ENCODE results near the gene NID2. TPM values are rescaled to one million over a fixed set of nuclear protein-coding genes. Genes with fewer than 3 reads are reported as not detected.

The NID2 gene
- total and polyA plus RNA-seq, 2 of the 4 experiments (the other 2 are of a cell fraction), result 101 to 303 TPM

- 92% methylated on average over 1 of the region's 8 CpGs; no CpG with 5 or more reads in 1 of the 2 experiments for whole genome bisulfite sequencing, 2 experiments (ENCODE audit: extremely low coverage in 2 of 2, insufficient read length in 1 of 2)
- no peak overlapping the region for H2BK120ac ChIP-seq (ENCODE audit: low read depth, low read length)
- H3K18ac ChIP-seq (ENCODE audit: low read depth, low read length), result no peak overlapping the region
- no peak overlapping the region for H3K27ac ChIP-seq (ENCODE audit: insufficient read depth, low read length)
- H3K4me2 ChIP-seq (ENCODE audit: low read depth, low read length), result no peak overlapping the region
- DNase-seq (peak; percentile 17), ATAC-seq (ENCODE audit: low read depth) (peak; percentile 60)
- dilution Hi-C loops (cut with HindIII; ENCODE audit: low sequenced_read_pairs, unreplicated experiment), result no loop called here
- no peaks in the 10 kb centered on the region for H4K20me1 ChIP-seq (ENCODE audit: insufficient read depth, low read length)
- no peak overlapping the region for H3K23ac ChIP-seq (ENCODE audit: low read depth, low read length)
- H2AK9ac ChIP-seq (replicated peaks; ENCODE audit: low read depth, low read length, poor library complexity), result no peak overlapping the region
- H4K5ac ChIP-seq (ENCODE audit: low read depth, low read length), result no peak overlapping the region
- no peak overlapping the region for H2BK15ac ChIP-seq (ENCODE audit: low read depth, low read length)
- H3K56ac ChIP-seq (ENCODE audit: extremely low read depth, insufficient read depth, low read length), result no peak overlapping the region
- ChIA-PET POLR2A (ENCODE audit: unreplicated experiment) (no interaction called here), CTCF (interaction anchor here (0.5 to 0.6 kb wide), 3 partner anchors 9 to 133 kb away, joined by 3 read pairs; no protein-coding TSS in a partner anchor)
- H3K79me1 ChIP-seq (ENCODE audit: low read depth in 1 of 2, low read length in 2 of 2), result peaks cover 40 to 70% of the 10 kb centered on the region in 2 experiments; a peak in 3 of 4 replicates
- H3K36me3 ChIP-seq (ENCODE audit: control insufficient read depth, insufficient read depth, low read length), result peaks cover 82% of the 10 kb centered on the region
- no peak overlapping the region for H3K14ac ChIP-seq (replicated peaks; ENCODE audit: low read depth, low read length)
- H2AFZ ChIP-seq (replicated peaks; ENCODE audit: low read length, poor library complexity), result no peak overlapping the region
- in situ Hi-C loops (cut with MboI; ENCODE audit: low sequenced_read_pairs), result loop anchor here (25.0 kb wide), 1 partner anchor 697 kb away; the partner anchor contains the start of gene PSMC6
- H2BK5ac ChIP-seq (ENCODE audit: low read depth, low read length, poor library complexity, severe bottlenecking), result no peak overlapping the region
- BruUV-seq (replicated peaks), result no TSS peak
- no peak overlapping the region for H3K4me3 ChIP-seq (ENCODE audit: insufficient read depth, low read depth, low read length)
- intact Hi-C loops (cut with micrococcal nuclease), result no loop called here
- H4K91ac ChIP-seq (ENCODE audit: insufficient read depth, low read depth, low read length), result no peak overlapping the region
- no peak overlapping the region for H3K9ac ChIP-seq (ENCODE audit: low read depth, low read length)
- H2BK20ac ChIP-seq (ENCODE audit: low read depth, low read length), result no peak overlapping the region
- H3K27me3 ChIP-seq (ENCODE audit: control insufficient read depth, insufficient read depth, low read length), result no peaks in the 10 kb centered on the region
- no peak overlapping the region for H3K4ac ChIP-seq (ENCODE audit: low read depth, low read length)
- H3K9me3 ChIP-seq (ENCODE audit: control insufficient read depth, insufficient read depth, low read length), result no peaks in the 10 kb centered on the region
- H3K4me1 ChIP-seq (ENCODE audit: control insufficient read depth, insufficient read depth, low read length), result peaks cover 4% of the 10 kb centered on the region; the same call in 1 of the 2 replicates
- H2AK5ac ChIP-seq (ENCODE audit: low read depth, low read length), result no peak overlapping the region; the same call in 1 of the 2 replicates
- H3K9me1 ChIP-seq (ENCODE audit: insufficient read depth, low read length), result peaks cover 24% of the 10 kb centered on the region
- H4K8ac ChIP-seq (ENCODE audit: low read depth in 2 of 2, low read length in 2 of 2), result no peak overlapping the region
- TF ChIP-seq POLR2A (IDR thresholded peaks at IDR 0.05; ENCODE audit: low read depth, low read length), result no peak
- no peak for TF ChIP-seq CHD1 (IDR thresholded peaks at IDR 0.05; ENCODE audit: low read depth, low read length)
- TF ChIP-seq MAFK (IDR thresholded peaks at IDR 0.05; ENCODE audit: low read depth, low read length), result no peak
- no peak for TF ChIP-seq CEBPB (IDR thresholded peaks at IDR 0.05; ENCODE audit: low read depth, low read length)
- 0 out of 2 replicates have a peak, but pooled peaks have one; percentile 20 for TF ChIP-seq SMC3 (IDR thresholded peaks at IDR 0.05; ENCODE audit: low read depth, low read length)
- TF ChIP-seq RFX5 (IDR thresholded peaks at IDR 0.05; ENCODE audit: low read depth, low read length), result no peak
- TF ChIP-seq MXI1 (IDR thresholded peaks at IDR 0.05; ENCODE audit: borderline replicate concordance, low read depth, low read length), result no peak
- TF ChIP-seq, protein P1, sequence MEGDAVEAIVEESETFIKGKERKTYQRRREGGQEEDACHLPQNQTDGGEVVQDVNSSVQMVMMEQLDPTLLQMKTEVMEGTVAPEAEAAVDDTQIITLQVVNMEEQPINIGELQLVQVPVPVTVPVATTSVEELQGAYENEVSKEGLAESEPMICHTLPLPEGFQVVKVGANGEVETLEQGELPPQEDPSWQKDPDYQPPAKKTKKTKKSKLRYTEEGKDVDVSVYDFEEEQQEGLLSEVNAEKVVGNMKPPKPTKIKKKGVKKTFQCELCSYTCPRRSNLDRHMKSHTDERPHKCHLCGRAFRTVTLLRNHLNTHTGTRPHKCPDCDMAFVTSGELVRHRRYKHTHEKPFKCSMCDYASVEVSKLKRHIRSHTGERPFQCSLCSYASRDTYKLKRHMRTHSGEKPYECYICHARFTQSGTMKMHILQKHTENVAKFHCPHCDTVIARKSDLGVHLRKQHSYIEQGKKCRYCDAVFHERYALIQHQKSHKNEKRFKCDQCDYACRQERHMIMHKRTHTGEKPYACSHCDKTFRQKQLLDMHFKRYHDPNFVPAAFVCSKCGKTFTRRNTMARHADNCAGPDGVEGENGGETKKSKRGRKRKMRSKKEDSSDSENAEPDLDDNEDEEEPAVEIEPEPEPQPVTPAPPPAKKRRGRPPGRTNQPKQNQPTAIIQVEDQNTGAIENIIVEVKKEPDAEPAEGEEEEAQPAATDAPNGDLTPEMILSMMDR (conservative IDR thresholded peaks at IDR 0.05; ENCODE audit: low read depth, low read length), result peak; percentile 39
- no peak for TF ChIP-seq FOS (IDR thresholded peaks at IDR 0.05; ENCODE audit: low read depth, low read length)
- TF ChIP-seq USF2 (IDR thresholded peaks at IDR 0.05; ENCODE audit: low read depth, low read length), result no peak
- TF ChIP-seq RAD21 (IDR thresholded peaks at IDR 0.05; ENCODE audit: low read length), result peak; percentile 26; the same call in 1 of the 2 replicates
- no peak for TF ChIP-seq BHLHE40 (IDR thresholded peaks at IDR 0.05; ENCODE audit: low read depth, low read length)
- TF ChIP-seq RCOR1 (IDR thresholded peaks at IDR 0.05; ENCODE audit: insufficient replicate concordance, low read length), result no peak
- TF ChIP-seq, protein P2, sequence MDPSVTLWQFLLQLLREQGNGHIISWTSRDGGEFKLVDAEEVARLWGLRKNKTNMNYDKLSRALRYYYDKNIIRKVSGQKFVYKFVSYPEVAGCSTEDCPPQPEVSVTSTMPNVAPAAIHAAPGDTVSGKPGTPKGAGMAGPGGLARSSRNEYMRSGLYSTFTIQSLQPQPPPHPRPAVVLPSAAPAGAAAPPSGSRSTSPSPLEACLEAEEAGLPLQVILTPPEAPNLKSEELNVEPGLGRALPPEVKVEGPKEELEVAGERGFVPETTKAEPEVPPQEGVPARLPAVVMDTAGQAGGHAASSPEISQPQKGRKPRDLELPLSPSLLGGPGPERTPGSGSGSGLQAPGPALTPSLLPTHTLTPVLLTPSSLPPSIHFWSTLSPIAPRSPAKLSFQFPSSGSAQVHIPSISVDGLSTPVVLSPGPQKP (IDR thresholded peaks at IDR 0.05; ENCODE audit: borderline replicate concordance, low read depth, low read length), result no peak
- no peak for TF ChIP-seq MAZ (IDR thresholded peaks at IDR 0.05; ENCODE audit: borderline replicate concordance, low read depth, low read length)
Observed at GRCh38 chr14:52015411-52016030, 53.3 kb downstream of the NID2 start.
